Duodenal mucosa (tissue), 2 donors: ENCODE results near the gene ANTXR1.

Source experiments
- H3K27ac ChIP-seq: one replicate; pipeline ENCODE4 v1.7.0; 2013; ENCODE audit warnings: low read depth, low read length
- H3K27me3 ChIP-seq, 2 donors: one replicate each; pipeline ENCODE4 v1.7.0; 2013; ENCODE audit warnings: low read length in 2 of 2, control low read depth in 1 of 2; ENCODE audit not compliant: insufficient read depth in 2 of 2, control insufficient read depth in 1 of 2
- H3K36me3 ChIP-seq, 2 donors: one replicate each; pipeline ENCODE4 v1.7.0; 2013; ENCODE audit warnings: low read length in 2 of 2, control low read depth in 1 of 2; ENCODE audit not compliant: insufficient read depth in 2 of 2, control insufficient read depth in 1 of 2
- H3K4me1 ChIP-seq, 2 donors: one replicate each; pipeline ENCODE4 v1.7.0; 2013; ENCODE audit warnings: low read length in 2 of 2, control low read depth in 1 of 2; ENCODE audit not compliant: insufficient read depth in 2 of 2, control insufficient read depth in 1 of 2
- H3K4me3 ChIP-seq, 2 donors: one replicate each; pipeline ENCODE4 v1.7.0; 2013; ENCODE audit warnings: low read length in 2 of 2, low read depth in 1 of 2
- H3K9ac ChIP-seq, 2 donors: one replicate each; pipeline ENCODE4 v1.7.0; 2013; ENCODE audit warnings: low read length in 2 of 2, low read depth in 1 of 2
- H3K9me3 ChIP-seq, 2 donors: one replicate each; pipeline ENCODE4 v1.7.0; 2013; ENCODE audit warnings: low read length in 2 of 2, control low read depth in 1 of 2; ENCODE audit not compliant: control insufficient read depth in 1 of 2

ANTXR1 gene

DNA sequence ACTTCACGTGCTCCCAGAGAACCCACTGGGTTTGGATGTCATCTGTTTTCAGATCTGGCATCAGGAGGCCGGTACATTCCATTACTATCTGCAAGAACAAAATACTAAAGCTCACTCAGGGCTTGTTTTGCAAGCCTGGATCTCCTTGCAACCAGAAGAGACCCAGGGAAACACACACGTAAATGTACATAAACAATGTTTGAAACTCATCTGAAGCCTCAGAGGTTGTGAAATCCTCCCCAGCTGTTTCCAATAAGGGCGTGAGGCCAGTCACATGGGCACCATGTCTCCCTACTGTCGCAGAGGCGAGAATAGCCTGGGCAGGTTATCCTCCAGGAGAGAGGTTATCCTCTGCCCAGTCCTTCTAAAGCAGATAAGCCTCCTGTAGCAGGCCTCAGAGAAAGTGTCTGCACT lies 187.1 kb downstream of the ANTXR1 start:
- Histone ChIP-seq H3K9me3 (no peaks in the 10 kb centered on the region), H3K27me3 (no peaks in the 10 kb centered on the region), H3K36me3 (peaks cover 0 to 3% of the 10 kb centered on the region in 2 donors), H3K27ac (no peak overlapping the region), H3K4me3 (no peak overlapping the region), H3K4me1 (peaks cover 4 to 7% of the 10 kb centered on the region in 2 donors), H3K9ac (no peak overlapping the region)

DNA sequence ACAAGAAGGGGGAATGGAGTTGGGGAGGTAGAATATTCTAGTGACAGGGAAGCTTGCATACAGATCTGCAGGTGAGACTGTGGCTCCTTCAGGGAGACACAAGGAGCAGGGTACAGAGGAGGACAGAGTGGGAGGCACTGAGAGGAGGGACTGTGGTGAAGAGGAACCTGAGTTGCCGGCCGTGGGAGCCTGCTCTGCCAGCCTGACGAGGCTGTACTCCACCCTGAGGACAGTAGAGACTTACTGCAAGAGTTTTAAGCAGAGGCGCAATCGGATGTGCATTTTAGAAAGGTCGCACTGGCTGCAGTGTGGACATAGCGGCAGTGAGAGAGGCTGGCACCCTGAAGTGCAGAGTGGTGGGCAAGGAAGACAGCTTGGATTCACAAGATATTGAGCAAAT lies 188.3 kb downstream of the ANTXR1 start:
- Histone ChIP-seq H3K36me3 (peaks cover 0 to 3% of the 10 kb centered on the region in 2 donors), H3K9me3 (no peaks in the 10 kb centered on the region), H3K27ac (no peak overlapping the region), H3K4me3 (no peak overlapping the region), H3K27me3 (no peaks in the 10 kb centered on the region), H3K4me1 (peaks cover 2 to 7% of the 10 kb centered on the region in 2 donors), H3K9ac (no peak overlapping the region)

DNA sequence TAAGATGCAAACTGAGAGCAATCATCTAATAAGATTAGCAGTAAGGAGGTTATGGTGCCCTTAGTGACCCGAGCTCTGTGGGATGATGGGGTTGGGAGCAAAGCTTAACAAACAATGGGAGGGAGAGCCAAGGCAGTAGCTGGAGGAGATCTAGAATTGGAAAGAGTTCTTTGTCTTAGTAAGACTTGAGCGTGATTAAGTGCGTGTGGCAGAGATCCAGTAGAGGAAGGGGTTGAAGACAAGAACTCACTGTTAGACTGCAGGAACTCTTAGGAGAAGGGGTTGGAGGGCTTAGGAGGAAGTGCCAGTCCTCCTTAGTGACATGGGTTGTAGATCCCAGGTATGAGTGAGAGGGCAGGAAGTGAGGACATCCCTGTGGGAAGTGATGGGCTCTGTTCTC lies 189.3 kb downstream of the ANTXR1 start:
- Histone ChIP-seq H3K27me3 (no peaks in the 10 kb centered on the region), H3K27ac (no peak overlapping the region), H3K9ac (no peak overlapping the region), H3K4me1 (peaks cover 0 to 7% of the 10 kb centered on the region in 2 donors), H3K36me3 (peaks cover 0 to 3% of the 10 kb centered on the region in 2 donors), H3K4me3 (no peak overlapping the region), H3K9me3 (no peaks in the 10 kb centered on the region)

- Histone ChIP-seq H3K27ac (no peak overlapping the region), H3K9me3 (no peaks in the 10 kb centered on the region), H3K27me3 (no peaks in the 10 kb centered on the region), H3K9ac (no peak overlapping the region), H3K36me3 (peaks cover 0 to 3% of the 10 kb centered on the region in 2 donors), H3K4me3 (no peak overlapping the region), H3K4me1 (peaks cover 0 to 7% of the 10 kb centered on the region in 2 donors)
Measured at GRCh38 chr2:69203166-69203985, 190.4 kb downstream of the ANTXR1 start.

DNA sequence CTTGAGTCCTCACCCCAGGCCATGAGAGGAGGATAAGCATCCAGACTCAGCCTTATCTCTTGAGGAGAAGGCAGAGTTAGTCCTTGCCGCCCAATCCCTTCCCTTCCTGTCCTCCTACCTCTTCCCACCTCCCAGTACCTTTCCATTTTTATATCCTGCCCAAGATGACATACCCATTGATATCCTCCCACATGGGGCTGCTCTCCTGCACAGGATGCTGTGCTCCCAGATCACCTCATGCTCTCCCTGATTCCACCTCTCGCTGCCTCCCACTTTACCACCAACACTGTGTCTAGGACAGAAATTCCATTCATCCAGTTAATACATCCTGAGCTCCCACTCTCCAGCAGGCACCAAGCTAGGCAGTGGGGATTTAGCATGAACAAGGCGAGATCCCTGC lies 191.7 kb downstream of the ANTXR1 start:
- H3K36me3 ChIP-seq = peaks cover 0 to 3% of the 10 kb centered on the region in 2 donors
- H3K9me3 ChIP-seq = no peaks in the 10 kb centered on the region
- H3K9ac ChIP-seq = no peak overlapping the region
- H3K27me3 ChIP-seq = no peaks in the 10 kb centered on the region
- no peak overlapping the region for H3K27ac ChIP-seq
- H3K4me1 ChIP-seq = peaks cover 0 to 6% of the 10 kb centered on the region in 2 donors
- H3K4me3 ChIP-seq = no peak overlapping the region

DNA sequence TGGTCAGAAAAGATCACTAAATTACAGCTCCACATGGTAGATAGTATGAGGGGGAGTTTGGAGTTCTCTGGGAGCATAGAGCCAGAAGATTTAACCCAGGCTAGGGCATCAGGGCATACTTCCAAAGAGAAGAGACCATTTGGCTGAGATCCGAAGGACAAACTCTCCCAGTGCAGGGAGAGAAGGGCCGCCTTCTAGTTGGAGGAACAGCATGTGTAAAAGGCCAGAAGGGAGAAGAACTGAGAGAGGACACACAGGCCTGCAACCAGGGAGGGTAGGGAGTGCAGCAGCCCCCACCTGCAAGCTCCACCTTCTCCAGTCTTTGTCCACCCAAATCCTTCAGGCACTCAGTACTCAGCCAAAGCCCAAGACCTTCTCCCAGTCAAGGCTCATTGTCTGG lies 192.1 kb downstream of the ANTXR1 start:
- Histone ChIP-seq H3K9me3 (no peaks in the 10 kb centered on the region), H3K27ac (no peak overlapping the region), H3K4me3 (no peak overlapping the region)

DNA sequence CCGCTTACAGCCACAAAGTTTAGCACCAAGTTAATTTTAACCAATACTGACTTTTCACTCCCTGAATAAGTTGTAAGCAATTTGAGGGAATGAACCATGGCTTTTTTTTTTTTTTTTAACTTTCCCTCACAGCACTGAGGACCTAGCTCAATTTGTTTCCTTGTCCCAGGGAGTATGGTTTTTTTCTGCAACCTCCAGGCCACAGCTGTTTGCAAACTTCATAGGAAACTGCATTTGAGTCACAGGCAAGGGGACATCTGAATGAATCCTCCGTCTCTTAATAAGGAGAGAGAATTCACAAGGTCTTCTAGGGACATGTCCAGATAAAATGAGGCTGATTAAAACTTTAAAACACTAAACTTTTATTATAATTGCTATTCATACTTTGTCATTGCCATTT lies 192.5 kb downstream of the ANTXR1 start:
- Histone ChIP-seq H3K9ac (no peak overlapping the region), H3K4me3 (no peak overlapping the region), H3K27ac (no peak overlapping the region), H3K9me3 (no peaks in the 10 kb centered on the region), H3K4me1 (no peaks in the 10 kb centered on the region), H3K36me3 (peaks cover 0 to 3% of the 10 kb centered on the region in 2 donors), H3K27me3 (no peaks in the 10 kb centered on the region)

More for the DNA sequence above, 192.1 kb downstream of the ANTXR1 start:
- Histone ChIP-seq H3K27me3 (no peaks in the 10 kb centered on the region), H3K9ac (no peak overlapping the region), H3K4me1 (peaks cover 0 to 2% of the 10 kb centered on the region in 2 donors), H3K36me3 (peaks cover 0 to 3% of the 10 kb centered on the region in 2 donors)

- H3K27me3 ChIP-seq = no peaks in the 10 kb centered on the region
- H3K4me3 ChIP-seq = no peak overlapping the region
- H3K36me3 ChIP-seq = peaks cover 0 to 3% of the 10 kb centered on the region in 2 donors
- H3K9me3 ChIP-seq = no peaks in the 10 kb centered on the region
- no peak overlapping the region for H3K27ac ChIP-seq
- no peak overlapping the region for H3K9ac ChIP-seq
- H3K4me1 ChIP-seq = no peaks in the 10 kb centered on the region
Measured at GRCh38 chr2:69208023-69208595, 195.1 kb downstream of the ANTXR1 start.

GRCh38 chr2:69209482-69209881 lies 196.5 kb downstream of the ANTXR1 start:
- no peak overlapping the region for H3K27ac ChIP-seq
- no peaks in the 10 kb centered on the region for H3K36me3 ChIP-seq
- H3K4me1 ChIP-seq = no peaks in the 10 kb centered on the region
- no peaks in the 10 kb centered on the region for H3K27me3 ChIP-seq
- H3K9ac ChIP-seq = no peak overlapping the region
- no peak overlapping the region for H3K4me3 ChIP-seq
- no peaks in the 10 kb centered on the region for H3K9me3 ChIP-seq

DNA sequence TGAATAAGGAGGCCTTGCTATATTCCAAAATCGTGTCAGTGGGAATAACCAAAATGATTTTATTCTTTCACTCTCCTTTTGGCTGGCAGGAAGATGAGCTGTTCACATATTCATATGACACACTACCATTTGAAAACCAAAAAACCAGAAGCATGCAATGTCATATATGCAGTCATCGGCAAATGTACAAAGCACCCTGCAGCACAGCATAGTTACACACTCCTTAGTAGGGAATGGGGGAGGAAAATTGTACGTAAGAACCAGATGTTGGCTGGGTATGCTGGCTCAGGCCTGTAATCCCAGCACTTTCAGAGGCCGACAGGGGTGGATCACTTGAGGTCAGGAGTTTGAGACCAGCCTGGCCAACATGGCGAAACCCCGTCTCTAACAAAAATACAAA lies 197.4 kb downstream of the ANTXR1 start:
- Histone ChIP-seq H3K27ac (no peak overlapping the region), H3K9me3 (no peaks in the 10 kb centered on the region), H3K27me3 (no peaks in the 10 kb centered on the region), H3K4me3 (no peak overlapping the region), H3K9ac (no peak overlapping the region), H3K36me3 (no peaks in the 10 kb centered on the region), H3K4me1 (no peaks in the 10 kb centered on the region)
